Stimulated activated CD8-positive, alpha-beta memory T cell treated with anti-CD3 and anti-CD28 coated beads, Interleukin-4, amount 100 ng/mL, for 24 hours (primary cell): Measurements from ENCODE around the gene SEC22B.
"Not testable (repeated sequence)": the region's sequence is repeated elsewhere in the genome, so short reads cannot be mapped to it uniquely, and the experiment has no call there.

Experiments
- DNase-seq: peaks from one replicate; pipeline ENCODE4 v3.0.0-alpha.2; 2020; ENCODE audit warnings: low read depth

Gene SEC22B

GRCh38 chr1:120176092-120176855 is at the start of gene SEC22B:
SEC22B (minus strand) TSS chr1:120176520; CDS start chr1:120176381, 139 bp downstream.
- DNase-seq, result peak; percentile 76

GRCh38 chr1:120217933-120218332 is 41.6 kb upstream of the SEC22B start:
- not testable (repeated sequence) for DNase-seq

GRCh38 chr1:120217175-120217929 is 41.0 kb upstream of the SEC22B start:
- DNase-seq, result not testable (repeated sequence)

GRCh38 chr1:120213606-120214005 is 37.3 kb upstream of the SEC22B start:
- DNase-seq, result not testable (repeated sequence)

GRCh38 chr1:120210754-120211153 is 34.4 kb upstream of the SEC22B start:
- DNase-seq, result not testable (repeated sequence)

- DNase-seq, result not testable (repeated sequence)
Observed at GRCh38 chr1:120196863-120197775, 20.8 kb upstream of the SEC22B start.

- DNase-seq, result not testable (repeated sequence)
Observed at GRCh38 chr1:120188626-120189025, 12.3 kb upstream of the SEC22B start.

GRCh38 chr1:120182176-120182707 is 5.9 kb upstream of the SEC22B start:
- not testable (repeated sequence) for DNase-seq

GRCh38 chr1:120179811-120180690 is 3.7 kb upstream of the SEC22B start:
- not testable (repeated sequence) for DNase-seq

- no peak for DNase-seq
Observed at GRCh38 chr1:120178799-120179756, 2.8 kb upstream of the SEC22B start.

GRCh38 chr1:120178058-120178457 is 1.7 kb upstream of the SEC22B start:
- DNase-seq, result not testable (repeated sequence)

GRCh38 chr1:120175688-120176087 is 632 bp downstream of the SEC22B start:
- DNase-seq, result not testable (repeated sequence)

GRCh38 chr1:120164761-120165160 is 11.6 kb downstream of the SEC22B start:
- not testable (repeated sequence) for DNase-seq

GRCh38 chr1:120162015-120162414 is 14.3 kb downstream of the SEC22B start:
- DNase-seq, result not testable (repeated sequence)

- not testable (repeated sequence) for DNase-seq
Observed at GRCh38 chr1:120158495-120158894, 17.8 kb downstream of the SEC22B start.

- not testable (repeated sequence) for DNase-seq
Observed at GRCh38 chr1:120158086-120158485, 18.2 kb downstream of the SEC22B start.

- not testable (repeated sequence) for DNase-seq
Observed at GRCh38 chr1:120150138-120150822, 26.0 kb downstream of the SEC22B start.

GRCh38 chr1:120149420-120150059 is 26.8 kb downstream of the SEC22B start:
- DNase-seq, result not testable (repeated sequence)
